ENCODE results near the gene LUC7L. TPM values are rescaled to one million over a fixed set of nuclear protein-coding genes. Genes with fewer than 3 reads are reported as not detected.

Gene LUC7L
- total RNA-seq, result 100 to 1,000 TPM; 147 to 157 TPM
- 10 to 100 TPM in 1 of 2 donors, 1 to 10 TPM in 1; 5.1 to 12.9 TPM for polyA plus RNA-seq

- ChIA-PET CTCF (ENCODE audit: partially characterized antibody) (interaction anchor here (1.0 to 2.3 kb wide), 6 partner anchors 21 to 133 kb away, joined by 3 to 13 read pairs (median 8); partner anchors contain the start of gene AXIN1), POLR2A (ENCODE audit: partially characterized antibody) (interaction anchor here (0.9 to 2.9 kb wide), 12 partner anchors 15 to 172 kb away, joined by 3 to 25 read pairs (median 4); partner anchors contain the start of genes AXIN1, DECR2, HBQ1 and MRPL28)
- peak within 1 kb of the TSS; percentile 97 for H3K27ac ChIP-seq (ENCODE audit: low read depth, low read length)
- H3K4me3 ChIP-seq (ENCODE audit: low read length in 2 of 2), result peak within 1 kb of the TSS; percentile 48 to 84
- H3K27me3 ChIP-seq (ENCODE audit: insufficient read depth, low read length), result no peaks in the 10 kb centered on the region
- Mint-ChIP-seq H3K27me3 (no peaks in the 10 kb centered on the region), H3K4me3 (peak within 1 kb of the TSS; percentile 86 to 96 (median 90)), H3K36me3 (peaks cover 16 to 36% of the 10 kb centered on the region in 2 donors), H3K9me3 (no peaks in the 10 kb centered on the region), H3K27ac (peak within 1 kb of the TSS; percentile 91 to 98 (median 96)), H3K4me1 (peaks cover 15 to 41% (median 33%) of the 10 kb centered on the region in 4 donors)
- no peaks in the 10 kb centered on the region for H3K9me3 ChIP-seq (ENCODE audit: control insufficient read depth in 1 of 2, low read length in 2 of 2)
- intact Hi-C loops (cut with micrococcal nuclease), result no loop called here
- H3K36me3 ChIP-seq (ENCODE audit: insufficient read depth, low read length), result peaks cover 27% of the 10 kb centered on the region
- H3K4me1 ChIP-seq (ENCODE audit: insufficient read depth, low read length), result peaks cover 23% of the 10 kb centered on the region
- DNase-seq, result peak; percentile 82 to 89 (median 85)
These were observed at the start of gene LUC7L for GRCh38 chr16:228852-229730. Gene LUC7L (minus strand): TSS chr16:229449. CDS start chr16:229339, 110 bp downstream.

- no peak overlapping the region for H3K4me3 ChIP-seq (ENCODE audit: low read length in 2 of 2)
- no peaks in the 10 kb centered on the region for H3K36me3 ChIP-seq (ENCODE audit: insufficient read depth, low read length)
- H3K4me3 Mint-ChIP-seq, result peak overlapping the region in 4 of 8 donors; percentile 1 to 43 (median 4)
- no peaks in the 10 kb centered on the region for H3K27me3 ChIP-seq (ENCODE audit: insufficient read depth, low read length)
- ChIA-PET CTCF (ENCODE audit: partially characterized antibody) (interaction anchor here (1.4 kb wide), 1 partner anchor 44 kb away, joined by 3 read pairs; no protein-coding TSS in a partner anchor), POLR2A (ENCODE audit: partially characterized antibody) (interaction anchor here (0.6 kb wide), 2 partner anchors 27 to 91 kb away, joined by 3 read pairs; no protein-coding TSS in a partner anchor)
- H3K9me3 Mint-ChIP-seq, result no peaks in the 10 kb centered on the region
- no peaks in the 10 kb centered on the region for H3K9me3 ChIP-seq (ENCODE audit: control insufficient read depth in 1 of 2, low read length in 2 of 2)
- peaks cover 6 to 9% (median 8%) of the 10 kb centered on the region in 4 donors for H3K4me1 Mint-ChIP-seq
- peak overlapping the region in 1 of 7 donors; percentile 0 for H3K27ac Mint-ChIP-seq
- no peaks in the 10 kb centered on the region for H3K36me3 Mint-ChIP-seq
- intact Hi-C loops (cut with micrococcal nuclease), result no loop called here
- H3K27me3 Mint-ChIP-seq, result peaks cover 4 to 7% of the 10 kb centered on the region in 2 donors
- peaks cover 14% of the 10 kb centered on the region for H3K4me1 ChIP-seq (ENCODE audit: insufficient read depth, low read length)
- DNase-seq, result peak; percentile 40 to 61 (median 55)
- no peak overlapping the region for H3K27ac ChIP-seq (ENCODE audit: low read depth, low read length)
These were observed 49.7 kb upstream of the LUC7L start for GRCh38 chr16:278863-279366.

- CTCF ChIA-PET (ENCODE audit: partially characterized antibody), result no interaction called here
- Histone ChIP-seq H3K4me3 (ENCODE audit: low read length in 2 of 2) (no peak overlapping the region), H3K4me1 (ENCODE audit: insufficient read depth, low read length) (peaks cover 14% of the 10 kb centered on the region), H3K36me3 (ENCODE audit: insufficient read depth, low read length) (no peaks in the 10 kb centered on the region), H3K27ac (ENCODE audit: low read depth, low read length) (no peak overlapping the region), H3K27me3 (ENCODE audit: insufficient read depth, low read length) (no peaks in the 10 kb centered on the region), H3K9me3 (ENCODE audit: control insufficient read depth in 1 of 2, low read length in 2 of 2) (no peaks in the 10 kb centered on the region)
- H3K9me3 Mint-ChIP-seq, result no peaks in the 10 kb centered on the region
- peak overlapping the region in 2 of 7 donors; percentile 4 to 12 for H3K27ac Mint-ChIP-seq
- POLR2A ChIA-PET (ENCODE audit: partially characterized antibody), result no interaction called here
- H3K4me1 Mint-ChIP-seq, result peaks cover 6 to 9% (median 8%) of the 10 kb centered on the region in 4 donors
- H3K4me3 Mint-ChIP-seq, result peak overlapping the region; percentile 9 to 71 (median 56)
- DNase-seq, result no peak
- no peaks in the 10 kb centered on the region for H3K36me3 Mint-ChIP-seq
- intact Hi-C loops (cut with micrococcal nuclease), result no loop called here
- peaks cover 4 to 8% of the 10 kb centered on the region in 2 donors for H3K27me3 Mint-ChIP-seq
These were observed 47.3 kb upstream of the LUC7L start for GRCh38 chr16:276426-277077.

- POLR2A ChIA-PET (ENCODE audit: partially characterized antibody), result no interaction called here
- DNase-seq, result no peak
- H3K36me3 Mint-ChIP-seq, result no peaks in the 10 kb centered on the region
- Histone ChIP-seq H3K27ac (ENCODE audit: low read depth, low read length) (no peak within 1 kb of the TSS), H3K36me3 (ENCODE audit: insufficient read depth, low read length) (no peaks in the 10 kb centered on the region), H3K27me3 (ENCODE audit: insufficient read depth, low read length) (no peaks in the 10 kb centered on the region), H3K4me3 (ENCODE audit: low read length in 2 of 2) (peak within 1 kb of the TSS in 1 of 2 donors; percentile 24), H3K4me1 (ENCODE audit: insufficient read depth, low read length) (peaks cover 14% of the 10 kb centered on the region), H3K9me3 (ENCODE audit: control insufficient read depth in 1 of 2, low read length in 2 of 2) (no peaks in the 10 kb centered on the region)
- peak within 1 kb of the TSS; percentile 9 to 77 (median 63) for H3K4me3 Mint-ChIP-seq
- H3K27ac Mint-ChIP-seq, result peak within 1 kb of the TSS in 2 of 7 donors; percentile 12 to 59
- no peaks in the 10 kb centered on the region for H3K9me3 Mint-ChIP-seq
- CTCF ChIA-PET (ENCODE audit: partially characterized antibody), result no interaction called here
- peaks cover 6 to 9% (median 8%) of the 10 kb centered on the region in 4 donors for H3K4me1 Mint-ChIP-seq
- H3K27me3 Mint-ChIP-seq, result peaks cover 4 to 8% of the 10 kb centered on the region in 2 donors
- intact Hi-C loops (cut with micrococcal nuclease), result no loop called here
These were observed 46.6 kb upstream of the LUC7L start, which contains the start of gene RGS11 for GRCh38 chr16:275786-276232. Gene RGS11 (minus strand): TSS chr16:275944. CDS start chr16:275911, 33 bp downstream.

GRCh38 chr16:275041-275641 lies 45.9 kb upstream of the LUC7L start:
- ChIA-PET POLR2A (ENCODE audit: partially characterized antibody) (no interaction called here), CTCF (ENCODE audit: partially characterized antibody) (no interaction called here)
- intact Hi-C loops (cut with micrococcal nuclease), result no loop called here
- no peak overlapping the region for H3K27ac Mint-ChIP-seq
- Histone ChIP-seq H3K4me3 (ENCODE audit: low read length in 2 of 2) (peak overlapping the region in 1 of 2 donors; percentile 24), H3K36me3 (ENCODE audit: insufficient read depth, low read length) (no peaks in the 10 kb centered on the region), H3K9me3 (ENCODE audit: control insufficient read depth in 1 of 2, low read length in 2 of 2) (no peaks in the 10 kb centered on the region), H3K27me3 (ENCODE audit: insufficient read depth, low read length) (no peaks in the 10 kb centered on the region), H3K27ac (ENCODE audit: low read depth, low read length) (no peak overlapping the region), H3K4me1 (ENCODE audit: insufficient read depth, low read length) (peaks cover 14% of the 10 kb centered on the region)
- no peaks in the 10 kb centered on the region for H3K9me3 Mint-ChIP-seq
- peaks cover 6 to 9% (median 8%) of the 10 kb centered on the region in 4 donors for H3K4me1 Mint-ChIP-seq
- peak overlapping the region in 4 of 8 donors; percentile 64 to 77 (median 68) for H3K4me3 Mint-ChIP-seq
- H3K36me3 Mint-ChIP-seq, result no peaks in the 10 kb centered on the region
- H3K27me3 Mint-ChIP-seq, result peaks cover 4 to 8% of the 10 kb centered on the region in 2 donors
- DNase-seq, result peak in 3 of 5 donors; percentile 16 to 29 (median 23)

GRCh38 chr16:273547-274421 lies 44.5 kb upstream of the LUC7L start:
- no peaks in the 10 kb centered on the region for H3K9me3 Mint-ChIP-seq
- no peaks in the 10 kb centered on the region for H3K36me3 Mint-ChIP-seq
- H3K4me1 Mint-ChIP-seq, result peaks cover under 1 to 4% (median 2%) of the 10 kb centered on the region in 4 donors
- peaks cover 4 to 5% of the 10 kb centered on the region in 2 donors for H3K27me3 Mint-ChIP-seq
- H3K9me3 ChIP-seq (ENCODE audit: control insufficient read depth in 1 of 2, low read length in 2 of 2), result no peaks in the 10 kb centered on the region
- no peak overlapping the region for H3K4me3 ChIP-seq (ENCODE audit: low read length in 2 of 2)
- no peak overlapping the region for H3K27ac Mint-ChIP-seq
- no peaks in the 10 kb centered on the region for H3K36me3 ChIP-seq (ENCODE audit: insufficient read depth, low read length)
- H3K27me3 ChIP-seq (ENCODE audit: insufficient read depth, low read length), result no peaks in the 10 kb centered on the region
- ChIA-PET CTCF (ENCODE audit: partially characterized antibody) (no interaction called here), POLR2A (ENCODE audit: partially characterized antibody) (no interaction called here)
- H3K27ac ChIP-seq (ENCODE audit: low read depth, low read length), result no peak overlapping the region
- peaks cover 6% of the 10 kb centered on the region for H3K4me1 ChIP-seq (ENCODE audit: insufficient read depth, low read length)
- no peak overlapping the region for H3K4me3 Mint-ChIP-seq
- intact Hi-C loops (cut with micrococcal nuclease), result no loop called here
- DNase-seq, result peak in 1 of 5 donors; percentile 30

All from CD4-positive, alpha-beta memory T cell (primary cell).